ENCODE data around the gene BRD1. TPM values are rescaled to one million over a fixed set of nuclear protein-coding genes. Genes with fewer than 3 reads are reported as not detected.

Gene BRD1
- total RNA-seq, 1 donor from 2014 or later: 32.5 TPM

DNA sequence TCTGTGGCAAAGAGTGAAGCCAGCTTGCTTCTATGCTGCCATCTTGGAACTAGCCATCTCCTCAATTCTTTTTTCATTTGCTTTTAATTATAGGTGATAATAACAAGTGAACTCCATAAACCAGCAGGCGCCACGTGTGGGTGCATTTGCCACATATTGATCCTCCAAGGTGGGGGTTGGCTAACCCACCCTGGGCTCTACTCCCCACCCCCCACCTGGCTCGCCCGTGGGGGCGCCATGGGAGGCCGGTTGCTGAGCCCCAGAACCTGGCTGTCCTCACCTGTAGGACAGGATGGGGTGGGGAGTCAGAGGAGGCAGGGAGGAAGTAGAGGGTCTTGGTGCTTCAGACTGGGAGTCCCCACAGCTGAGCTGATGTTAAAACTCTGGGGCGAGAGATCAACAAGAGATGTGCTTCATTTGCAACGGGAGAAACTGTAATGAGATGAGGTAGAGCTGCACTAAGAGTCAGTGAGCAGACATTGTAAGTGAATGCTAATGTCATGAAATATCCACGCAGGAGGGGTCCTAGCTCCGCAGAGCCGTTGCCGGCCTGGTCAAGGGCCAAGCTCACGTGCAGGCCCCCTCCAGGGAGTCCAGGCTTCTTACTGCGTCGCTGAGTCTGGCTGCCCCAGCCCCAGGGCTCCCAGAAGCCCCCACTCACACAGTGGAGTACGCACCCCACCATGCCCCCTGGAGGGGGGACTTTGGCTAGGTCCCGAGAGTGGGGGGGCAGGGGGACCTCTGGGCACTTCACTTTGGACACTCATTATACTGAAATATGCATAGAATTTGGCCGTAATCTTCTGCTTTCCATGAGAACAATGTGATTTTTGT lies 59.4 kb downstream of the BRD1 start:
- Histone ChIP-seq H3K36me3 (peaks cover 0 to 13% of the 10 kb centered on the region in 2 donors), H3K27ac (no peak overlapping the region), H3K4me3 (no peak overlapping the region), H3K27me3 (no peaks in the 10 kb centered on the region), H3K4me1 (no peaks in the 10 kb centered on the region), H3K9me3 (peaks cover 0 to 11% of the 10 kb centered on the region in 2 donors)
- intact Hi-C loops (cut with DNase I): no loop called here
- TF ChIP-seq, protein P1, sequence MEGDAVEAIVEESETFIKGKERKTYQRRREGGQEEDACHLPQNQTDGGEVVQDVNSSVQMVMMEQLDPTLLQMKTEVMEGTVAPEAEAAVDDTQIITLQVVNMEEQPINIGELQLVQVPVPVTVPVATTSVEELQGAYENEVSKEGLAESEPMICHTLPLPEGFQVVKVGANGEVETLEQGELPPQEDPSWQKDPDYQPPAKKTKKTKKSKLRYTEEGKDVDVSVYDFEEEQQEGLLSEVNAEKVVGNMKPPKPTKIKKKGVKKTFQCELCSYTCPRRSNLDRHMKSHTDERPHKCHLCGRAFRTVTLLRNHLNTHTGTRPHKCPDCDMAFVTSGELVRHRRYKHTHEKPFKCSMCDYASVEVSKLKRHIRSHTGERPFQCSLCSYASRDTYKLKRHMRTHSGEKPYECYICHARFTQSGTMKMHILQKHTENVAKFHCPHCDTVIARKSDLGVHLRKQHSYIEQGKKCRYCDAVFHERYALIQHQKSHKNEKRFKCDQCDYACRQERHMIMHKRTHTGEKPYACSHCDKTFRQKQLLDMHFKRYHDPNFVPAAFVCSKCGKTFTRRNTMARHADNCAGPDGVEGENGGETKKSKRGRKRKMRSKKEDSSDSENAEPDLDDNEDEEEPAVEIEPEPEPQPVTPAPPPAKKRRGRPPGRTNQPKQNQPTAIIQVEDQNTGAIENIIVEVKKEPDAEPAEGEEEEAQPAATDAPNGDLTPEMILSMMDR (IDR thresholded peaks at IDR 0.05): no peak
- DNase-seq (ENCODE audit: low spot score in 2 of 2): peak; percentile 4 to 49

DNA sequence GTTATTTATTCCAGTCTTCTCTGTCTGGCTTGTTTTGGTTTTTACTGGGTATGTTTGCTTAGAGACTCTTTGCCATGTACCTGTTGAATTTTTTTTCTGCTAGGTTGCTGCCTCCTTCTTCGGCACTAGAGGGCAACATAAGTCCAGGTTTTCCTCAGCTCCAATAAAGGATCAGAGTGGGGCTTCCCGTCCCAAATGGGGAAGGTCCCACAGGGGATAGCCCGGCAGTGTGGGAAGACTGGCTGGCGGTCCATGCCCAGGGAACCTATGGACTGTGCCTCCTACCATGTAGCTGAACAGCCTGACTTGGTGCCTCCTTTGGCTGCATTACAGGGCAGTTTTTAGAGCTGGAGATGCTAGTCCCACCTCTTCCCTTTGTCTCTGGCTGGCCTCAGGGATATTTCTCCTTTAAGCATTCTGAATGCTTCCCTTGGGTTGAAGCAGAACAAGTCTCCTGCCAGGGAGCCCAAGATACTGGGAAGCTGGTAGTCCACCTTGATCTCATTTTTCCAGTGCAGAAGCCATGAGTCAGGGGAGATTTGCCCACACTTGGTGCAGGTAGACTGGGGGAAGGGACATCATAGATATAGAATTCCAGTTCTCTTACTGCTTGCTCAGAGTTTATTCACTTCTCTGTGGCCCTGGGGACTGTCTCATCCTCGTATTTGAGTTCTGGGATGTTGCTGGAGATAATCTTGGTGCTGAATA lies 60.2 kb downstream of the BRD1 start:
- H3K4me3 ChIP-seq: no peak overlapping the region
- DNase-seq (ENCODE audit: low spot score in 2 of 2): peak; percentile 5 to 62
- TF ChIP-seq, protein P1 (IDR thresholded peaks at IDR 0.05): peak in 2 of 3 experiments; percentile 35 to 46
- H3K4me1 ChIP-seq: no peaks in the 10 kb centered on the region
- no peaks in the 10 kb centered on the region for H3K27me3 ChIP-seq
- H3K27ac ChIP-seq: no peak overlapping the region
- peaks cover 0 to 6% of the 10 kb centered on the region in 2 donors for H3K36me3 ChIP-seq
- peaks cover 0 to 11% of the 10 kb centered on the region in 2 donors for H3K9me3 ChIP-seq
- intact Hi-C loops (cut with DNase I): no loop called here

DNA sequence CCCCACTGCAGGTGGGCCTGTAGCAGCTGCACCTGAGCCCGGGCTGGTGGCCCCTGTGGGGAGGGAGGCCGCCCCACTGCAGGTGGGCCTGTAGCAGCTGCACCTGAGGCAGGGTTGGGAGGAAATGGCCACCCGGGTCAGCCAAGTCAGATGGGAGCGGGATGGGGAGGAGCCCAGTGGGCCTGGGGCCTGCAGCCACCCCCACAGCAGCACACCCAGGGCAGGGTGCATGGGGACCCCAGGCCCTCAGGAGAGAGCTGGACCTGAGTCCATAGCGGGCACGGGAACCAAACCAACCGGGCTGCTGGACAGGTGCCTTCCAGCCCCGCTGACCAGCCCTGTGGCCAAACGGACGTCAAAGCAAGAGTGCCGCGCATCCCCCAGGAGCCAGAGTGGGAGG lies 61.7 kb downstream of the BRD1 start:
- no peaks in the 10 kb centered on the region for H3K4me1 ChIP-seq
- H3K36me3 ChIP-seq: no peaks in the 10 kb centered on the region
- no peaks in the 10 kb centered on the region for H3K27me3 ChIP-seq
- TF ChIP-seq, protein P1 (IDR thresholded peaks at IDR 0.05): no peak
- no peak overlapping the region for H3K27ac ChIP-seq
- DNase-seq (ENCODE audit: low spot score in 2 of 2): peak in 1 of 2 donors; percentile 56
- no peak overlapping the region for H3K4me3 ChIP-seq
- H3K9me3 ChIP-seq: peaks cover 0 to 11% of the 10 kb centered on the region in 2 donors
- intact Hi-C loops (cut with DNase I): no loop called here

DNA sequence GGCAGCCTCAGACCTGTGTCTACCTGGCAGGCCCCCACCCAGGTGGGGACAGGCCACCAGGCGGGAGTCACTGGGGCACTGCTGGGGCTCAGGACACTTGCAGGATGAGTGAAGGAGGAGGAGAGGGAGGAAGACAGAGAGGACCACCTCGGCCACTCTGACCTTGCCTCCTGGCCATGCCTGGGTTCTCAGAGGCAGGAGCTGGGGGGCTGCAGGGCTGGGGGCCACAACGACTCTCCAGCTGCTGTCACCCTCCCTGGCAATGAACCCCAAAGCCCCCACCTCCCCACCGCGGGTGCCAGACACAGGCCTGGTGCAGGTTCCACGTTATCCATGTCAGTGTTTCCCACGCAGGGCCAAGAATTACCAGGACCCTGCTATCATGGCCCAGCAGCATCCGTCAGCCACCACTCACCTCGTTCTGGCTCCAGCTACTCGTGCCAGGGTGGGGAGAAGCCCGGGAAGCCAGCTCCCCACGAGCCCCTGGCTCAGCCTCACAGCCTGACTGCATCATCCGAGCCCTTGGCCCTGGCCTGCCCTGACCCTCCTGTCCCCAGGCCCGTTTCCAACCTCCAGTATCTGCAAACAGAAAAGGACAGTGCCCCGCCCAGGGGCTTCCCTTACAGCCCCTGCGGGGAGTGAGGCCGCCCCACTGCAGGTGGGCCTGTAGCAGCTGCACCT lies 62.4 kb downstream of the BRD1 start:
- peak; percentile 4 to 39 for DNase-seq (ENCODE audit: low spot score in 2 of 2)
- TF ChIP-seq, protein P1 (IDR thresholded peaks at IDR 0.05): no peak
- Histone ChIP-seq H3K27me3 (no peaks in the 10 kb centered on the region), H3K27ac (no peak overlapping the region), H3K4me3 (no peak overlapping the region), H3K4me1 (no peaks in the 10 kb centered on the region), H3K9me3 (peaks cover 0 to 11% of the 10 kb centered on the region in 2 donors), H3K36me3 (no peaks in the 10 kb centered on the region)
- intact Hi-C loops (cut with DNase I): no loop called here

DNA sequence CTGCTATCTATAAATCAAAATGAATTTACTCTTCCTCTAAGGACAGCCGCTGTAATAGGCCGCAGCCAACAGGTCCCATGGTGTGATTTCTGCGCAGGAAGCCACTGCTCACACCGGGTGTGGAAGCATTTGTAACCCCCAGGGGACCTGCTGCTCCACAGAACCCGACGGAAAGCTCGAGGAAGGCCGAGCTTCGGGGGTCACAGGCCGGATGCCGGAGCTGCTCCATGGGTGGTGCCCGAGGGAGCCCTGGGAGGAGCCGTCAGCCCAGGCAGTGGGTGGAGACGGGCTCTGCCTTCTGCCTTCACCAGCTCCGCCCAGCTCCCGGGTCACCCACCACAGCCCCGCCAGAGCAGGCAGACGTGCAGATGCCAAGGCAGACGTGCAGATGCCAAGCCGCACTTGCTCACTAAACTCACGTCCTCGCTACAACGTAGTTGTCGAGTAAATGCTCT lies 63.5 kb downstream of the BRD1 start:
- Histone ChIP-seq H3K9me3 (peaks cover 0 to 11% of the 10 kb centered on the region in 2 donors), H3K4me3 (no peak overlapping the region), H3K27me3 (no peaks in the 10 kb centered on the region), H3K36me3 (no peaks in the 10 kb centered on the region), H3K27ac (no peak overlapping the region), H3K4me1 (no peaks in the 10 kb centered on the region)
- intact Hi-C loops (cut with DNase I): no loop called here
- peak in 1 of 2 donors; percentile 43 for DNase-seq (ENCODE audit: low spot score in 2 of 2)
- TF ChIP-seq, protein P1 (IDR thresholded peaks at IDR 0.05): no peak

All from ascending aorta (tissue), 2 donors.